A549 (cell line): ENCODE data around the gene LANCL2. TPM values are rescaled to one million over a fixed set of nuclear protein-coding genes. Genes with fewer than 3 reads are reported as not detected.

Experiments used
- ATAC-seq, 2 experiments: fragments of 200-7000 bp in 1 of 2; fragments of >200 bp in 1 of 2; cut with Nextera tagmentation in 1 of 2; cut with Tn5 transposase in 1 of 2; 3 replicates each; pipeline versions ENCODE4 v1.8.0 to v1.9.1; 2018 to 2020; ENCODE audit warnings: mild to moderate bottlenecking in 1 of 2, moderate library complexity in 1 of 2
- CTCF ChIA-PET: fragments of 300-600 bp; sonication (Branson Sonifier 250); formaldehyde crosslinking; extraction: SDS; loops from one replicate; lab custom pipeline; 2021; ENCODE audit warnings: antibody characterized with exemption, inconsistent platforms; lab: Yijun Ruan, JAX
- POLR2A ChIA-PET: fragments of 350-600 bp; formaldehyde crosslinking; extraction: SDS; loops from one replicate; lab custom pipeline; 2021; ENCODE audit warnings: antibody characterized with exemption, inconsistent platforms; lab: Yijun Ruan, JAX
- DNase-seq, 2 experiments: peaks; one replicate each; pipeline versions ENCODE4 v3.0.0 to v3.0.0-alpha.2; 2011 to 2016; ENCODE audit warnings: low read depth in 1 of 2, low spot score in 1 of 2
- FAIRE-seq: peaks from 2 replicates; lab custom pipeline; 2011; peaks lifted over from hg19 to GRCh38; lab: Jason Lieb, UNC
- H3K27ac ChIP-seq, 2 experiments: fragments of >200 bp; sonication (Bioruptor Twin); formaldehyde crosslinking; 3 replicates each; pipeline ENCODE4 v1.5.1; 2016 to 2017
- H3K4me1 ChIP-seq: fragments of >200 bp; sonication (Bioruptor Twin); formaldehyde crosslinking; 3 replicates; pipeline ENCODE4 v1.6.1; 2016
- H3K4me2 ChIP-seq: fragments of >200 bp; sonication (Bioruptor Twin); formaldehyde crosslinking; 3 replicates; pipeline ENCODE4 v1.6.1; 2016
- H3K4me3 ChIP-seq: fragments of >200 bp; sonication (Bioruptor Twin); formaldehyde crosslinking; 3 replicates; pipeline ENCODE4 v1.5.1; 2016
- H3K9me3 ChIP-seq: fragments of >200 bp; sonication (Bioruptor Twin); formaldehyde crosslinking; 3 replicates; pipeline ENCODE4 v1.6.1; 2016
- CBX8 ChIP-seq: fragments of 200-600 bp; sonication (generic); IDR thresholded peaks from 2 replicates; pipeline ENCODE4 v1.6.1; 2016
- CEBPB ChIP-seq, 2 experiments: fragments of >200 bp in 1 of 2; sonication (Bioruptor Twin) in 1 of 2; formaldehyde crosslinking in 1 of 2; IDR thresholded peaks; 2 replicates each; pipeline ENCODE4 v1.6.1; 2012 to 2016
- CTCF ChIP-seq: fragments of >200 bp; sonication (Bioruptor Twin); formaldehyde crosslinking; IDR thresholded peaks from 3 replicates; pipeline ENCODE4 v1.5.1; 2016
- EP300 ChIP-seq, 2 experiments: fragments of >200 bp; sonication (Bioruptor Twin); formaldehyde crosslinking; IDR thresholded peaks; 2 replicates in 1 of 2; 3 replicates in 1 of 2; pipeline ENCODE4 v1.6.1; 2016 to 2017
- ESRRA ChIP-seq: fragments of 150-350 bp; IDR thresholded peaks from 2 replicates; pipeline ENCODE4 v1.6.1; 2014; ENCODE audit warnings: mild to moderate bottlenecking, low read length, borderline replicate concordance
- FOXS1 ChIP-seq: fragments of 250-450 bp; sonication (Bioruptor Pico); IDR thresholded peaks from 2 replicates; pipeline ENCODE4 v1.5.0; 2020; ENCODE audit warnings: mild to moderate bottlenecking, moderate library complexity
- HDAC2 ChIP-seq: fragments of 200-600 bp; sonication (generic); IDR thresholded peaks from 2 replicates; pipeline ENCODE4 v1.6.1; 2016
- HMGXB4 ChIP-seq: fragments of 250-450 bp; sonication (Bioruptor Pico); IDR thresholded peaks from 2 replicates; pipeline ENCODE4 v1.5.0; 2021; ENCODE audit warnings: mild to moderate bottlenecking, moderate library complexity, borderline replicate concordance
- JUN ChIP-seq, 2 experiments: fragments of >200 bp; sonication (Bioruptor Twin); formaldehyde crosslinking; IDR thresholded peaks; 2 replicates in 1 of 2; 3 replicates in 1 of 2; pipeline ENCODE4 v1.6.1; 2016 to 2017
- JUNB ChIP-seq: fragments of >200 bp; sonication (Bioruptor Twin); formaldehyde crosslinking; IDR thresholded peaks from 2 replicates; pipeline ENCODE4 v1.6.1; 2016
- KDM1A ChIP-seq: fragments of 200-600 bp; sonication (generic); IDR thresholded peaks from 2 replicates; pipeline ENCODE4 v1.6.1; 2016; ENCODE audit warnings: low read depth, mild to moderate bottlenecking
- KDM5A ChIP-seq: fragments of 200-600 bp; sonication (generic); IDR thresholded peaks from 2 replicates; pipeline ENCODE4 v1.6.1; 2016; ENCODE audit warnings: antibody characterized with exemption, mild to moderate bottlenecking
- MAFK ChIP-seq: fragments of 450-650 bp; IDR thresholded peaks from 2 replicates; pipeline ENCODE4 v1.6.1; 2014; ENCODE audit not compliant: partially characterized antibody
- MAX ChIP-seq: IDR thresholded peaks from 2 replicates; pipeline ENCODE4 v1.6.1; 2012
- MAZ ChIP-seq: fragments of 150-350 bp; IDR thresholded peaks from 2 replicates; pipeline ENCODE4 v1.6.1; 2014; ENCODE audit warnings: antibody characterized with exemption, low read depth, low read length, borderline replicate concordance
- MYC ChIP-seq: IDR thresholded peaks from 2 replicates; pipeline ENCODE4 v1.6.1; 2012; ENCODE audit warnings: mild to moderate bottlenecking, inconsistent platforms, low read length, improper control_type of control experiment, borderline replicate concordance
- NPAS2 ChIP-seq: fragments of 250-450 bp; sonication (Bioruptor Pico); IDR thresholded peaks from 2 replicates; pipeline ENCODE4 v1.8.0; 2022; ENCODE audit warnings: mild to moderate bottlenecking, moderate library complexity, borderline replicate concordance
- PHF8 ChIP-seq: fragments of 200-600 bp; sonication (generic); IDR thresholded peaks from 2 replicates; pipeline ENCODE4 v1.6.1; 2016; ENCODE audit warnings: low read depth, mild to moderate bottlenecking, antibody characterized with exemption, moderate library complexity, borderline replicate concordance
- RAD21 ChIP-seq, 2 experiments: fragments of >200 bp in 1 of 2; sonication (Bioruptor Twin) in 1 of 2; formaldehyde crosslinking in 1 of 2; IDR thresholded peaks in 1 of 2; conservative IDR thresholded peaks in 1 of 2; 2 replicates in 1 of 2; 3 replicates in 1 of 2; pipeline ENCODE4 v1.6.1; 2012 to 2018; ENCODE audit warnings: inconsistent platforms in 1 of 2
- RARB ChIP-seq: fragments of 250-450 bp; sonication (Bioruptor Pico); IDR thresholded peaks from 2 replicates; pipeline ENCODE4 v1.8.0; 2021; ENCODE audit warnings: mild to moderate bottlenecking, moderate library complexity
- RCOR1 ChIP-seq: fragments of 150-350 bp; IDR thresholded peaks from 2 replicates; pipeline ENCODE4 v1.6.1; 2014; ENCODE audit warnings: antibody characterized with exemption, low read length, low read depth
- RFX5 ChIP-seq: fragments of 450-650 bp; IDR thresholded peaks from 2 replicates; pipeline ENCODE4 v1.7.1; 2014; ENCODE audit warnings: antibody characterized with exemption, mild to moderate bottlenecking, moderate library complexity
- SREBF2 ChIP-seq: fragments of 450-650 bp; IDR thresholded peaks from 2 replicates; pipeline ENCODE4 v1.6.1; 2014; ENCODE audit warnings: mild to moderate bottlenecking, moderate library complexity
- ZFP36 ChIP-seq: fragments of 450-650 bp; IDR thresholded peaks from 2 replicates; pipeline ENCODE4 v1.6.1; 2014; ENCODE audit warnings: borderline replicate concordance; ENCODE audit not compliant: partially characterized antibody
- ZNF302 ChIP-seq: fragments of 250-450 bp; sonication (Bioruptor Pico); IDR thresholded peaks from 2 replicates; pipeline ENCODE4 v1.9.0; 2021; ENCODE audit warnings: inconsistent platforms, mild to moderate bottlenecking, moderate library complexity
- WGBS: methylation state at CpG from one replicate; pipeline ENCODE4 v1.1.6; 2017; ENCODE audit errors: missing lambda C conversion rate; 5-methylcytosine and 5-hydroxymethylcytosine counted together
- polyA plus RNA-seq, 4 experiments: library from polyadenylated mRNA; depleted of rRNA in 3 of 4; stranded (reverse); fragments of >200 nt; fragmentation: RNase III in 1 of 4; extraction: RNeasy Plus Mini Kit Qiagen cat#74134 plus additional on column Dnase treatment in 1 of 4; gene quantifications; 2 replicates in 3 of 4; 3 replicates in 1 of 4; pipeline ENCODE4 v1.2.3, GENCODE V29; 2011 to 2017
- TF ChIP-seq, protein P1 (sequence below): IDR thresholded peaks from 2 replicates; pipeline ENCODE4 v1.6.1; 2012
- TF ChIP-seq, protein P2 (sequence below): IDR thresholded peaks from 2 replicates; pipeline ENCODE4 v1.6.1; 2012; ENCODE audit warnings: low read depth, borderline replicate concordance
- TF ChIP-seq, protein P3 (sequence below): fragments of 450-650 bp; IDR thresholded peaks from 2 replicates; pipeline ENCODE4 v1.6.1; 2014; ENCODE audit warnings: antibody characterized with exemption

LANCL2 gene
- polyA plus RNA-seq, 2 of the 4 experiments (the other 2 are of a cell fraction), result 8.0 to 12.4 TPM

- TF ChIP-seq MYC, result no peak
- no peak for TF ChIP-seq ZNF302
- TF ChIP-seq PHF8, result no peak
- no peak for TF ChIP-seq RAD21 (conservative IDR thresholded peaks at IDR 0.05 in 1 of 2, IDR thresholded peaks at IDR 0.05 in 1 of 2)
- TF ChIP-seq, protein P1, sequence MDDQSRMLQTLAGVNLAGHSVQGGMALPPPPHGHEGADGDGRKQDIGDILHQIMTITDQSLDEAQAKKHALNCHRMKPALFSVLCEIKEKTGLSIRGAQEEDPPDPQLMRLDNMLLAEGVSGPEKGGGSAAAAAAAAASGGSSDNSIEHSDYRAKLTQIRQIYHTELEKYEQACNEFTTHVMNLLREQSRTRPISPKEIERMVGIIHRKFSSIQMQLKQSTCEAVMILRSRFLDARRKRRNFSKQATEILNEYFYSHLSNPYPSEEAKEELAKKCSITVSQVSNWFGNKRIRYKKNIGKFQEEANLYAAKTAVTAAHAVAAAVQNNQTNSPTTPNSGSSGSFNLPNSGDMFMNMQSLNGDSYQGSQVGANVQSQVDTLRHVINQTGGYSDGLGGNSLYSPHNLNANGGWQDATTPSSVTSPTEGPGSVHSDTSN, result no peak
- TF ChIP-seq RFX5, result no peak
- TF ChIP-seq ESRRA, result no peak
- TF ChIP-seq MAX, result no peak
- no peak for TF ChIP-seq ZFP36
- no peak for TF ChIP-seq CTCF
- no peak for TF ChIP-seq JUN (IDR thresholded peaks at IDR 0.05)
- TF ChIP-seq RARB (CRISPR knock-in tag), result no peak
- no peak for TF ChIP-seq HMGXB4 (CRISPR knock-in tag)
- TF ChIP-seq SREBF2, result no peak
- TF ChIP-seq CEBPB (IDR thresholded peaks at IDR 0.05), result no peak
- no peak for TF ChIP-seq CBX8
- TF ChIP-seq, protein P2, sequence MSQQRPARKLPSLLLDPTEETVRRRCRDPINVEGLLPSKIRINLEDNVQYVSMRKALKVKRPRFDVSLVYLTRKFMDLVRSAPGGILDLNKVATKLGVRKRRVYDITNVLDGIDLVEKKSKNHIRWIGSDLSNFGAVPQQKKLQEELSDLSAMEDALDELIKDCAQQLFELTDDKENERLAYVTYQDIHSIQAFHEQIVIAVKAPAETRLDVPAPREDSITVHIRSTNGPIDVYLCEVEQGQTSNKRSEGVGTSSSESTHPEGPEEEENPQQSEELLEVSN, result no peak
- TF ChIP-seq, all 56 proteins: peak for 0
- no peaks in the 10 kb centered on the region for H3K9me3 ChIP-seq
- no peak for FAIRE-seq
- no peak overlapping the region for H3K4me2 ChIP-seq
- ChIA-PET POLR2A (no interaction called here), CTCF (no interaction called here)
- no peak overlapping the region for H3K4me3 ChIP-seq
- H3K27ac ChIP-seq, result no peak overlapping the region
- no peak for DNase-seq
- H3K4me1 ChIP-seq, result no peaks in the 10 kb centered on the region
- no peak for ATAC-seq
- 44% methylated on average over 8 of the region's 8 CpGs for WGBS
Measured at GRCh38 chr7:55339033-55340000, 25.8 kb upstream of the LANCL2 start.

GRCh38 chr7:55342216-55342871, 22.8 kb upstream of the LANCL2 start:
- no peak for FAIRE-seq
- CTCF ChIA-PET, result interaction anchor here (0.6 to 0.9 kb wide), 3 partner anchors 23 to 91 kb away, joined by 3 to 4 read pairs (median 3); partner anchors contain the start of gene LANCL2
- WGBS, result 73% methylated on average over 17 of the region's 27 CpGs

More at GRCh38 chr7:55342216-55342871, 22.8 kb upstream of the LANCL2 start:
- Histone ChIP-seq H3K4me2 (no peak overlapping the region), H3K9me3 (no peaks in the 10 kb centered on the region), H3K27ac (no peak overlapping the region), H3K4me3 (no peak overlapping the region), H3K4me1 (no peaks in the 10 kb centered on the region)
- no peak for TF ChIP-seq KDM1A
- no peak for TF ChIP-seq CEBPB (IDR thresholded peaks at IDR 0.05)
- TF ChIP-seq MAZ, result no peak
- TF ChIP-seq FOXS1 (CRISPR knock-in tag), result no peak
- no peak for TF ChIP-seq SREBF2
- TF ChIP-seq, protein P3, sequence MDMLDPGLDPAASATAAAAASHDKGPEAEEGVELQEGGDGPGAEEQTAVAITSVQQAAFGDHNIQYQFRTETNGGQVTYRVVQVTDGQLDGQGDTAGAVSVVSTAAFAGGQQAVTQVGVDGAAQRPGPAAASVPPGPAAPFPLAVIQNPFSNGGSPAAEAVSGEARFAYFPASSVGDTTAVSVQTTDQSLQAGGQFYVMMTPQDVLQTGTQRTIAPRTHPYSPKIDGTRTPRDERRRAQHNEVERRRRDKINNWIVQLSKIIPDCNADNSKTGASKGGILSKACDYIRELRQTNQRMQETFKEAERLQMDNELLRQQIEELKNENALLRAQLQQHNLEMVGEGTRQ, result no peak
- TF ChIP-seq RCOR1, result no peak
- no peak for TF ChIP-seq EP300 (IDR thresholded peaks at IDR 0.05)
- TF ChIP-seq, protein P2, result no peak
- no peak for TF ChIP-seq JUNB
- no peak for TF ChIP-seq MYC
- no peak for TF ChIP-seq MAFK
- TF ChIP-seq HDAC2, result no peak
- no peak for TF ChIP-seq KDM5A
- no peak for TF ChIP-seq NPAS2
- POLR2A ChIA-PET, result no interaction called here
- DNase-seq (no peak), ATAC-seq (no peak)
